ENCODE data around the gene EDC3. TPM values are rescaled to one million over a fixed set of nuclear protein-coding genes. Genes with fewer than 3 reads are reported as not detected.
"Not testable (repeated sequence)": the region's sequence is repeated elsewhere in the genome, so short reads cannot be mapped to it uniquely, and the experiment has no call there.

EDC3 gene
- total RNA-seq, 2 donors from 2014 or later: 48.6 to 56.4 TPM

DNA sequence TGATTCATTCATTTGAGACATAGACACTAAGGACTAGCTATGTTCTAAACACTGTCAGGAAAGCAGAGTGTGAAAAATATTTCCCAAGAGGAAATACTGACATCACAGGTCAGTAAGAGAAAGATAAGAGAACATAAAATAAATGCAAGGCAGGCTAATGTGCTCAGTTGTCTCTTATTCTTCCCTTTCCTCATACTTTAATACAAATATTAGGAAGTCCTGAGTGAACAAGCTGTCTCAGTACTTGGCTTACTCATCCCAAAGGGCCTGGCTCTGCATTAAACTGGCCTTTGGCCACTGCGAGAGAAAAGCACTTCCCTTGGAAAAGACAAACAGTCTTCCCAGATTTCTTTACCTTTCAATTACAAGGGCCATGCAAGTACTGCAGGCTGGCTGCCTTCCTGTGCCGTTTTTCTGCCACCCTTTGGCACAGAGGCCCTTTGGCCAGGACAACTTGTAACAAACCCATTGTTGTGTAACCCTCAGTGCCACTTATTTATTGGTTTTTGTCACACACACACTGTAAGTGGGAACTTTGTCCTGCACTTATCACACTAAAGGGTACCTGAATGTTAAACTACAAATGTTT is 31.7 kb downstream of the EDC3 start:
- no peaks in the 10 kb centered on the region for H3K36me3 Mint-ChIP-seq
- H3K9me3 Mint-ChIP-seq: no peaks in the 10 kb centered on the region
- H3K27ac Mint-ChIP-seq: peak overlapping the region in 1 of 2 donors; percentile 4
- DNase-seq (ENCODE audit: low spot score in 2 of 2): no peak
- ATAC-seq: no peak

DNA sequence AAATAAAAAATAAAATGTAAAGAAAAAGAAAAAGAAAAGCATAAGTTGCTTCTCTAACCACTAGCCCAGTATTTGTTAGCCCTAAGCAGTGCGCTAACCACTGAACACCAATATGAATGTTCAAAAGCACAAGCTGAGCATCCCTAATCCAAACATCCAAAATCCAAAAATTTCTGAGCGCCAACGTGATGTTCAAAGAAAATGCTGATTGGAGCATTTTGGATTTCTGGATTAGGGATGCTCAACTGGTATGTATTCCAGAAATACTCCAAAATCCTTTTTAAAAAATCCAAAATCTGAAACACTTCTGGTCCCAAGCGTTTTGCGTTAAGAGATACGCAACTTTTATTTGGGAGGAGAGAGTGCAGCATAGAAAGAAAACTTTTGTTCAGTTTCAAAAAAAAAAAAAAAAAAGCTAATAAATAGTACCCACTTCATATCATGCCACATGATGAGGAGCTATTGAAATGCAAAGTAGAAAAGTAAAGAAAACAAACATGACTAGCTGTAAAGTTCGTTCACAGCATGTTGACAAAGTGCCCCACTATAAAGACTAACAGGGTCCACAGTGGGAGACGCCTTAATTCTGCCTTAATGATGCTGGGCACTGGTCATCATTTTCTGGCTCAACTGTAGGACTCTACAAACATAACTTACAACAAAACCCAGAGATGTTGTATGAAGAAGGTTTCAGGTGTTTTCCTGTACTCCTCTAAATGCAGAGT is 32.4 kb downstream of the EDC3 start:
- no peak for DNase-seq (ENCODE audit: low spot score in 2 of 2)
- ATAC-seq: no peak
- Mint-ChIP-seq H3K27ac (peak overlapping the region in 1 of 2 donors; percentile 4), H3K9me3 (no peaks in the 10 kb centered on the region), H3K36me3 (no peaks in the 10 kb centered on the region)

DNA sequence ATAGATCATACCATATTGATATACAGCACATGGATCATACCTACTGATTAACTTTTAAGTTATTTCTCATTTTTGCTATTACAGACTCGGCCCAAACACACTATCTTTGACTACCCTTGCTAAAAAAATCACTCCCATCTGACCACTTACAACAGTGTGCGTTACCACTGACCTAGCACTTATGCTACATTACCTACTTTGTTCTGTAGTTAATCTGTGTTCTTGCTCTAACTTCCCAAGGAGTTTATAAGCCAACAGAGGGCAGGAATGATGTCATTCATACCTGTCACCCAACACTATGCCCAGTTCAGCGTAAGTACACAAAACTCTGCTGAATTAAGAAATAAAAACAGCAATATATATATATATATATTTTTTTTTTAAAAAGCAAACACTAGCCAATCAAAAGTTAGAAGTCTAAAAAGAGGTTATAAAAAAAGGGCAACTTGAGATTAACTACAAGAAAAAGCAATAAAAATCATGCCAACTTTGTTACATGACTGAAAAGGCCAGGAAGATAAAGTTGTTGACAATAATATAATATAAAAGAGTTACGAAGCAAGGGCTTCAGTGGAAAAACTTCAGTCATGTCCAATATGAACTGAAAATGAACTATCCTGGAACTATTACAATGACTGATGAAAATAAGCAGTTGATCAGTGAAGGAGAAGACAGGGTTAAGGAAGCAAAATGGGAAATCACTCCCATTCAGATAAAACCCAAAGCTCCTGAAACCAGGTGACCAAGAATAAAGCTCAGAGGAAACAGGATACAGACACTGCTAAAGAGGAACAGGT is 33.6 kb downstream of the EDC3 start:
- DNase-seq (ENCODE audit: low spot score in 2 of 2) (no peak), ATAC-seq (no peak)
- Mint-ChIP-seq H3K9me3 (no peaks in the 10 kb centered on the region), H3K27ac (no peak overlapping the region), H3K36me3 (no peaks in the 10 kb centered on the region)

DNA sequence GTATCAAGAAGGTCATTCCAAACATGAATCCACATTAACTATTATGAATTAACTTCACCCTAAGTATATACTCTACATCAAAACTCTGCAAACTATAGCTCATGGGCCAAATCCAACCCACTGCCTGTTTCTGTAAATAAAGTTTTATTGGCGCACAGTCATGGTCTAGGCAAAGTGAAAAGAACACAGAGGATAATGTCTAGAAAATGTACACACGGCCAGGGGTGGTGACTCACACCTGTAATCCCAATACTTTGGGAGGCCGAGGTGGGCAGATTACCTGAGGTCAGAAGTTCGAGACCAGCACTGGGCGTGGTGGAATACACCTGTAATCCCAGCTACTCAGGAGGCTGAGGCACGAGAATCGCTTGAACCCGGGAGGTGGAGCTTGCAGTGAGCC is 34.5 kb downstream of the EDC3 start:
- H3K9me3 Mint-ChIP-seq; H3K36me3 Mint-ChIP-seq; ATAC-seq; H3K27ac Mint-ChIP-seq; DNase-seq (ENCODE audit: low spot score in 2 of 2): not testable (repeated sequence)

- ATAC-seq (no peak), DNase-seq (ENCODE audit: low spot score in 2 of 2) (no peak)
- Mint-ChIP-seq H3K27ac (peak overlapping the region in 1 of 2 donors; percentile 85), H3K9me3 (no peaks in the 10 kb centered on the region), H3K36me3 (no peaks in the 10 kb centered on the region)
Measured at GRCh38 chr15:74657846-74658245, 38.0 kb downstream of the EDC3 start.

DNA sequence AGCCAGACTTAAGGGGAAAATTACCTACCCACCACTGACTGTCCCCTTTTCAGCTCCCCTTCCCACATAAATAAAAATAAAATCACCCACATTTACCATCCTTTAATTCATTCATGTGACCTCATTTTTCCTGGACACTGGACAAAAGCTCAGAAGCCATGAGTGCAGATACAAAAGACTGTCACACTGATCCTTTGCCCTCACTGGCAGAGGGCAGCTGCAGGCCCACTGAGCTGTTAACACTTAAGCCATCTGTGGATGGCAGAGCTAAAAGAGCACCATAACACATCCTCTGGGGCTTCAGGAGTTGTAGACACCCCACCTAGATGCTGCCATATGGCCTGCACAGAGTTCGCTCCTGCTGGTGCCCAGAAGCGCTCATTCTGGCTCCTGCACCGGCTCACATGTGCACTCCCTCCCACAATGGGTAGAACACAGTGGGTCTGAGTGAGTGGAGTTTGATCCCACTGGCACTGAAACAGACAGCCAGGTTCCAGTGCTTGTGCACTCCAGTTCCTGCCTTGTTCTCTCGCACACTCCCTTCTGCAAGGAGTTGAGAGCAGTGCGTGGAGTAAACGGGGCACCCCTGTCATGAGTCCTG is 38.8 kb downstream of the EDC3 start:
- Mint-ChIP-seq H3K9me3 (no peaks in the 10 kb centered on the region), H3K36me3 (no peaks in the 10 kb centered on the region), H3K27ac (peak overlapping the region in 1 of 2 donors; percentile 67)
- DNase-seq (ENCODE audit: low spot score in 2 of 2) (no peak), ATAC-seq (no peak)

GRCh38 chr15:74655424-74655823 is 40.4 kb downstream of the EDC3 start:
- ATAC-seq (peak; percentile 83 to 98), DNase-seq (ENCODE audit: low spot score in 2 of 2) (peak in 1 of 2 donors; percentile 33)
- Mint-ChIP-seq H3K9me3 (no peaks in the 10 kb centered on the region), H3K36me3 (no peaks in the 10 kb centered on the region), H3K27ac (peak overlapping the region in 1 of 2 donors; percentile 36)

- Mint-ChIP-seq H3K9me3 (no peaks in the 10 kb centered on the region), H3K36me3 (no peaks in the 10 kb centered on the region), H3K27ac (no peak overlapping the region)
- ATAC-seq (no peak), DNase-seq (ENCODE audit: low spot score in 2 of 2) (no peak)
Measured at GRCh38 chr15:74653426-74654102, 42.3 kb downstream of the EDC3 start.

DNA sequence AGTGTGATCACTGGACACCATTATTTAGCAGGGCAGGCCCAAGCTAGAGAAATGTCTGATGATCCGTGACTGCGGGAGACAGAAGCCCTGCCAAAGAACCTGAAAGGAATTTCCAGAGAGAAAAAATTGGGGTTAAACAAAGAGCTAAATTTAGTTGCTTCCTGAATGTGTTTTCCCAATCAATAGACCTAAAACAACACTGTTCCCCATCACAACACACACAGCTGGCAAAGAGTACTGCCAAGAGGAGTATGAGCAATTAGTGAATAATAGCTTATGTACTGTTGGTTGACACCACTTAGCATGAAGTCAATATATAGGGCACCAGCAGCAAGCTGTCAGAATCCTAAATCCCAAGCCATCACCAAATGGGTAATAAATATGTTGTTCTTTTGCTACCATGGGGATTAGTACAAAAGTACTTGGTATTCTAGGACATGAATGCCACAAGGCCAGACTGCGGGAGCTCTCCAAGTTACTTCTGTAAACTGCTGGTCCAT is 44.5 kb downstream of the EDC3 start:
- DNase-seq (ENCODE audit: low spot score in 2 of 2) (no peak), ATAC-seq (no peak)
- Mint-ChIP-seq H3K27ac (peak overlapping the region in 1 of 2 donors; percentile 70), H3K36me3 (no peaks in the 10 kb centered on the region), H3K9me3 (no peaks in the 10 kb centered on the region)

DNA sequence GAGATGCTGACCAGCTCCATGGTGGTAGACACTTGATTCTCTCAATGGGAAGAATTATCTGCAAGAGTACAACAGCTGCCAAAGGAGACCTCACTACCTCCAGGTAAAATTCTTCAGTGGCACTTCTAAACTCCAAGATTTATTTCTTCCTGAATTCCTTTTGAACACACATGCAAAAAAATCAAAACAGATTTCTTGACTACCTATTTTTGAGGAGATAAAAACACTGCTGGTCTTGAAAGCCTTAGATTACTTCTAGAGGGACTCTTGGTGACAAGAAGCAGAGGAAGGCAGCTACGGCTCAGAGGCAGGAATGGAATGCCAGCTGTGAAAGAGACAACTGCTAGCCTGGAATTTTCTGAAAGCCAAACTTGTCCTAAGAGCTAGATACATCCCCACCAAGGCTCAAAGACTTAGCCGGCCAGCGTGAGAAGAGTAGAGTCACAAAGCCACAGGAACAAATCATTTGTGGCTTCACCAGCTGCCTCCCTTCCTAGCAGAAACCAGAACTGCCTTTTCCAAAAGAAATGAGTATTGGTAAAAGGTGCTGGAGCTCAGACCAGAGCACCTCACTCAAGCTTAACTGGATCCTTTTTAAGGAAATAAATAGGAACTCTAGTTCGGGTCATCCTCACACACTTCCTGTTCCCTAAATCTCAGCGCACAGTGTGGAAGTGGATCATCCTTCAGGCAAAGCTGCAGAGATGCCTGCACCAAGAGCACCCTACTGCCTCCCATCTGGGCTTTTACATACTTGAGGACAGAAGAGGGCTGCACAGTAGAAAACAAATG is 47.6 kb downstream of the EDC3 start:
- DNase-seq (ENCODE audit: low spot score in 2 of 2): no peak
- Mint-ChIP-seq H3K36me3 (no peaks in the 10 kb centered on the region), H3K27ac (no peak overlapping the region), H3K9me3 (no peaks in the 10 kb centered on the region)
- ATAC-seq: no peak

DNA sequence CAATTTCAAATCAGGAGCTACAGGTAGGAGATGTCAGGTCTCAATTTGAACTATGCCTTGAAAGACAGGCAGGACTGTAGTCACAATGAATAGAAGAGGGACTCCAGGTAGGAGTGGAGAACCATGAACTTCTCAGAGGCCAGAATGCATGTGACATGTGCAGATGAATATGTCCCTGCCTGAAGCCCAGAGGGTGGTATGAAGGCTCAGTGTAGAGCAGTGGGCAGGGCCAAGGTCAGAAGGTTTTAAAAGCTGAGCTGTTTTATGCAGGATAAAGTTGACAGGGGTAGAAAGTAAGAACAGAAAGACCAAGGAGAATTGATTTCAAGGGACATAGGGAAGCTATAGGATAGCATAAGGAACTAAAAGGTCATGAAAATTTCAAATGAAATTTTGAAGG is 49.3 kb downstream of the EDC3 start:
- DNase-seq (ENCODE audit: low spot score in 2 of 2): no peak
- Mint-ChIP-seq H3K9me3 (no peaks in the 10 kb centered on the region), H3K36me3 (no peaks in the 10 kb centered on the region), H3K27ac (peak overlapping the region in 1 of 2 donors; percentile 8)
- ATAC-seq: no peak

GRCh38 chr15:74643665-74644204 is 52.1 kb downstream of the EDC3 start:
- Mint-ChIP-seq H3K27ac (peak overlapping the region; percentile 17 to 85), H3K9me3 (no peaks in the 10 kb centered on the region), H3K36me3 (no peaks in the 10 kb centered on the region)
- DNase-seq (ENCODE audit: low spot score in 2 of 2) (no peak), ATAC-seq (no peak)

- H3K9me3 Mint-ChIP-seq: no peaks in the 10 kb centered on the region
- ATAC-seq: no peak
- no peaks in the 10 kb centered on the region for H3K36me3 Mint-ChIP-seq
- DNase-seq (ENCODE audit: low spot score in 2 of 2): no peak
- peak overlapping the region; percentile 17 to 85 for H3K27ac Mint-ChIP-seq
Measured at GRCh38 chr15:74642734-74643664, 52.8 kb downstream of the EDC3 start.

DNA sequence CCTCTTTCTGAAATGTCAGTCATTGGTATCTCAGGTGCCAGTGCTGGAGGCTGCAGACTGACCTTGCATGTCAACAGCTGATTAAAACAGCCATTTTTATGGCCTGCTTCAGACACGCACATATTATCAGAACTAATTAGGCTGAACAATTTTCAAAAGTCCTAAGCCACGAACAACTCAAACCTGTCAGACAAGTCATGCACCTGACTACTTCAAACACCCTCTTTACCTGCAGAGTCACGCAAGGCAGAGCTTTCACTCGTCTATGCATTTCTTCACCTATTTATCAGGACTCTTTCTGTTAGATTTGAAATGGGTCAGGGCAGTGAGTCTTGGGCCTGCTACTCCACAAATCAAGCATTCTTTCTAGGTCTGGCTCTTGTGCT is 53.5 kb downstream of the EDC3 start:
- no peak for DNase-seq (ENCODE audit: low spot score in 2 of 2)
- no peak for ATAC-seq
- no peaks in the 10 kb centered on the region for H3K9me3 Mint-ChIP-seq
- H3K27ac Mint-ChIP-seq: peak overlapping the region in 1 of 2 donors; percentile 85
- no peaks in the 10 kb centered on the region for H3K36me3 Mint-ChIP-seq

GRCh38 chr15:74641151-74641550 is 54.7 kb downstream of the EDC3 start:
- Mint-ChIP-seq H3K27ac (peak overlapping the region; percentile 84 to 85), H3K36me3 (no peaks in the 10 kb centered on the region), H3K9me3 (no peaks in the 10 kb centered on the region)
- ATAC-seq: no peak
- no peak for DNase-seq (ENCODE audit: low spot score in 2 of 2)

Data from activated naive CD4-positive, alpha-beta T cell treated with anti-CD3 and anti-CD28 coated beads, Interleukin-2, amount 50 U/mL, for 72 hours (primary cell).